ENCODE measurements around the gene GSTT4. TPM values are rescaled to one million over a fixed set of nuclear protein-coding genes. Genes with fewer than 3 reads are reported as not detected.
"Not testable (repeated sequence)": the region's sequence is repeated elsewhere in the genome, so short reads cannot be mapped to it uniquely, and the experiment has no call there.

GSTT4 gene
- polyA plus RNA-seq, 4 donors, result not detected

DNA sequence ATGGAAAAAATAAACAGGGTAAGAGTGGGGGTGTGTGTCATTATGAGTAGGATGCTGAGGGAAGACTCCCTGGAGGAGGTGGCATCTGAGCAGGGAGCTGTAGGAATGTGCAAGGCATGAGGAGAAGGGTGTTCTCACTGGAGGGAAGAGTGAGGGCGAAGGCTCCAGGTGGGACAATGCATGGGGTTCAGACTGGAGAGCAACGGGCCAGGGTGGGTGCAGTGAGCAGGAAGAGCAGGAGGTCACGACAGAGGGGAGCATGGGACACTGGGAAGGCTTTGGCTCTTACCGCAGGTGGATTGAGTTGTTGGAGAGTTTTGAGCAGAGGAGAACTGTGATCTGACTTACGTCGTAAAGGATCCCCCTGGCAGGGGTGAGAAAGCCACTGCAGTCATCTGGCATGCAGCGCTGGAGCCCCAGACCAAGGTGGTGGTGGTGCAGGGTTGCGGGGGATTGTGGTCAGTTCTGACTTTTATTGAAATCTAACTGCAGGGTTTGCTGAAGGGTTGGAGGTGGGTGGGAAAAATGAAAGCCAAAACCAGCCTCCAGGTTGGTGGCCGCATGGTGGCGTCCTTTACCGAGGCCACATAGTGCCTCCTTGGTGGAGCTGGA is 52.4 kb downstream of the GSTT4 start:
- not testable (repeated sequence) for DNase-seq; H3K4me1 ChIP-seq (ENCODE audit: control insufficient read depth in 3 of 3, insufficient read depth in 2 of 3, low read depth in 1 of 3, low read length in 2 of 3); H3K4me3 ChIP-seq (ENCODE audit: low read depth in 1 of 3, low read length in 3 of 3); FAIRE-seq; H3K27ac ChIP-seq (ENCODE audit: low read depth in 1 of 3, low read length in 2 of 3); H3K27me3 ChIP-seq (ENCODE audit: control insufficient read depth in 3 of 3, insufficient read depth in 3 of 3, low read length in 3 of 3); H3K9me3 ChIP-seq (ENCODE audit: control insufficient read depth in 2 of 2, insufficient read depth in 1 of 2, low read depth in 1 of 2, low read length in 1 of 2); H3K36me3 ChIP-seq (ENCODE audit: control insufficient read depth in 3 of 3, insufficient read depth in 2 of 3, low read depth in 1 of 3, low read length in 3 of 3)
- WGBS, 3 donors, result 69 to 74% (median 71%) methylated on average over 10 to 11 of the region's 11 CpGs

DNA sequence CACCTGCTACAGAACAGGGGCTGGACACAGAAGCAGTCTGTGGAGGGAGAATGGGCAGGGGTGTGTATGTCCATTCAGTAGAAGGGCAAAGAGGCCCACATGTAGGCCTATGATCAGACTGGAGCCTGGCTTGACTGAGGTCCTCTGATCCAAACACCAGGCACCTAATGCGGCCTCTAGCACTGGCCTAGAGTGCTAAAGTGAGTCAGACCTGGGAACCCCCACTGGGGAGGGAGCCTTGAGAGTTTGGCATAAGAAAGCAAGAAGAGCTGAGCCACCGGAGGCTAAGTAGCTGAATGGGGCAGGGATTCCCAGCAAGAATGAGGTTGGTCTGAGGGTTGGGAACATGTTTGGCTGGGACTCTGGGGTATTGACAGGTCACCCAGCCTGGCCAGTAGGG is 53.9 kb downstream of the GSTT4 start:
- not testable (repeated sequence) for H3K4me3 ChIP-seq (ENCODE audit: low read depth in 1 of 3, low read length in 3 of 3); H3K9me3 ChIP-seq (ENCODE audit: control insufficient read depth in 2 of 2, insufficient read depth in 1 of 2, low read depth in 1 of 2, low read length in 1 of 2); H3K4me1 ChIP-seq (ENCODE audit: control insufficient read depth in 3 of 3, insufficient read depth in 2 of 3, low read depth in 1 of 3, low read length in 2 of 3); H3K36me3 ChIP-seq (ENCODE audit: control insufficient read depth in 3 of 3, insufficient read depth in 2 of 3, low read depth in 1 of 3, low read length in 3 of 3); H3K27me3 ChIP-seq (ENCODE audit: control insufficient read depth in 3 of 3, insufficient read depth in 3 of 3, low read length in 3 of 3); DNase-seq; FAIRE-seq; H3K27ac ChIP-seq (ENCODE audit: low read depth in 1 of 3, low read length in 2 of 3)
- 84 to 89% (median 87%) methylated on average over 2 of the region's 2 CpGs for WGBS, 3 donors

DNA sequence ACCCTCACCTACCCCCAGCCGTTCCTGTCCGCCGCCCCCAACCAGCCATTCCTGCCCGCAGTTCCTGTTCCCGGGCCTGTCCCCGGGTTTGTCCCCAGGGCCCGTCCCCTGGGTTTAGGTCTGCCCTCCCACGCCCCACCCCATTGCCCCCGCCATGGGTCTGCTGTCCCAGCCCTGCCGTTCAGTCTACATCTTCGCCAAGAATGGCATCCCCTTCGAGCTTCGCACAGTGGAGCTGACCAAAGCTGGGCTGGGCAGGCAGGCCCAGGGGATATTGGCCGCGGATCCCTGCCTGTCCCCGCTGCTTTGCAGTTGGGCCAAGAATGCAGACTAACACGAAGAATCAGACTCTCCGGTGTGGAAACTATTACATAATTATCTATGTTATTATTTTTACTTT is 55.5 kb downstream of the GSTT4 start:
- not testable (repeated sequence) for H3K36me3 ChIP-seq (ENCODE audit: control insufficient read depth in 3 of 3, insufficient read depth in 2 of 3, low read depth in 1 of 3, low read length in 3 of 3); H3K4me1 ChIP-seq (ENCODE audit: control insufficient read depth in 3 of 3, insufficient read depth in 2 of 3, low read depth in 1 of 3, low read length in 2 of 3); H3K9me3 ChIP-seq (ENCODE audit: control insufficient read depth in 2 of 2, insufficient read depth in 1 of 2, low read depth in 1 of 2, low read length in 1 of 2); DNase-seq; FAIRE-seq; H3K27ac ChIP-seq (ENCODE audit: low read depth in 1 of 3, low read length in 2 of 3); H3K27me3 ChIP-seq (ENCODE audit: control insufficient read depth in 3 of 3, insufficient read depth in 3 of 3, low read length in 3 of 3); H3K4me3 ChIP-seq (ENCODE audit: low read depth in 1 of 3, low read length in 3 of 3)
- WGBS, 3 donors, result 81 to 88% (median 85%) methylated on average over 13 to 18 of the region's 18 CpGs

Other genes starting within 250 kb of the GSTT4 start
- gene C22orf15, start 242.5 kb downstream of the GSTT4 start, polyA plus RNA-seq, result under 1 TPM in 2 of 4 donors, not detected in 2; 0.07 to 0.16 TPM
- 100 to 1,000 TPM in 3 of 4 donors, 10 to 100 TPM in 1; 53.5 to 544 (median 282) TPM for gene CHCHD10, start 237.5 kb downstream of the GSTT4 start, polyA plus RNA-seq
- 10 to 100 TPM in 1 of 4 donors, 1 to 10 TPM in 2, not detected in 1; 1.1 to 16.8 (median 1.7) TPM for gene MMP11, start 232.6 kb downstream of the GSTT4 start, polyA plus RNA-seq
- 10 to 100 TPM; 29.3 to 87.6 (median 55.2) TPM for gene SMARCB1, start 218.5 kb downstream of the GSTT4 start, polyA plus RNA-seq
- gene DERL3, start 166.4 kb downstream of the GSTT4 start, polyA plus RNA-seq, result 10 to 100 TPM in 2 of 4 donors, 1 to 10 TPM in 2; 2.0 to 33.0 (median 14.1) TPM
- 10 to 100 TPM in 1 of 4 donors, 1 to 10 TPM in 3; 3.6 to 17.8 (median 6.0) TPM for gene SLC2A11, start 147.6 kb downstream of the GSTT4 start, polyA plus RNA-seq
- gene MIF, start 111.1 kb downstream of the GSTT4 start, polyA plus RNA-seq, result 100 to 1,000 TPM; 335 to 743 (median 449) TPM
- 1 to 10 TPM in 3 of 4 donors, not detected in 1; 1.1 to 6.7 (median 2.1) TPM for gene GSTT2B, start 44.3 kb downstream of the GSTT4 start, polyA plus RNA-seq
- 10 to 100 TPM in 2 of 4 donors, 1 to 10 TPM in 2; 1.4 to 10.9 (median 7.7) TPM for gene DDTL, start 38.6 kb downstream of the GSTT4 start, polyA plus RNA-seq
- 100 to 1,000 TPM; 144 to 876 (median 451) TPM for gene DDT, start 31.0 kb downstream of the GSTT4 start, polyA plus RNA-seq
- gene GSTT2, start 25.3 kb downstream of the GSTT4 start, polyA plus RNA-seq, result 1 to 10 TPM in 1 of 4 donors, under 1 TPM in 2, not detected in 1; 0.19 to 1.4 (median 0.81) TPM
- gene CABIN1, start 5.9 kb upstream of the GSTT4 start, polyA plus RNA-seq, result 10 to 100 TPM; 19.7 to 45.7 (median 32.2) TPM
- gene SUSD2, start 176.0 kb upstream of the GSTT4 start, polyA plus RNA-seq, result 10 to 100 TPM in 2 of 4 donors, 1 to 10 TPM in 2; 6.1 to 82.9 (median 11.3) TPM
- 10 to 100 TPM in 2 of 4 donors, 1 to 10 TPM in 1, under 1 TPM in 1; 0.67 to 31.2 (median 10.0) TPM for gene GGT5, start 239.6 kb upstream of the GSTT4 start, polyA plus RNA-seq